CD14-positive monocyte (primary cell): Measurements from ENCODE around the gene OGN. TPM values are rescaled to one million over a fixed set of nuclear protein-coding genes. Genes with fewer than 3 reads are reported as not detected.

Experiments
- DNase-seq, 3 donors: peaks; one replicate each; pipeline ENCODE4 v3.0.0-alpha.2; 2011 to 2022
- H2AFZ ChIP-seq: 2 replicates; pipeline ENCODE4 v1.6.0; 2012; ENCODE audit warnings: mild to moderate bottlenecking, low read depth, low read length, inconsistent platforms; ENCODE audit not compliant: insufficient read depth, poor library complexity, severe bottlenecking
- H3K27ac ChIP-seq, 2 donors: 1 replicate in 1 of 2; 2 replicates in 1 of 2; pipeline ENCODE4 v1.5.1; 2012 to 2013; ENCODE audit warnings: low read length in 2 of 2, control low read depth in 1 of 2, inconsistent platforms in 1 of 2, low read depth in 1 of 2, mild to moderate bottlenecking in 1 of 2
- H3K27me3 ChIP-seq, 2 donors: one replicate each; pipeline versions ENCODE4 v1.6.0 to v1.6.1; 2011 to 2013; ENCODE audit warnings: low read length in 2 of 2; ENCODE audit not compliant: control insufficient read depth in 2 of 2, insufficient read depth in 2 of 2
- H3K36me3 ChIP-seq, 2 donors: replicated peaks in 1 of 2; 1 replicate in 1 of 2; 2 replicates in 1 of 2; pipeline versions ENCODE4 v1.5.1 to v1.6.1; 2012 to 2013; ENCODE audit warnings: low read length in 2 of 2, control low read depth in 1 of 2, inconsistent platforms in 1 of 2, mild to moderate bottlenecking in 1 of 2; ENCODE audit not compliant: insufficient read depth in 2 of 2, control insufficient read depth in 1 of 2
- H3K4me1 ChIP-seq, 2 donors: 1 replicate in 1 of 2; 2 replicates in 1 of 2; pipeline versions ENCODE4 v1.5.1 to v1.6.1; 2012 to 2013; ENCODE audit warnings: low read length in 2 of 2, control low read depth in 1 of 2, inconsistent platforms in 1 of 2, mild to moderate bottlenecking in 1 of 2, moderate library complexity in 1 of 2; ENCODE audit not compliant: insufficient read depth in 2 of 2, control insufficient read depth in 1 of 2
- H3K4me2 ChIP-seq: replicated peaks from 2 replicates; pipeline ENCODE3; 2012; ENCODE audit warnings: low read length, moderate library complexity, mild to moderate bottlenecking; ENCODE audit not compliant: poor library complexity, severe bottlenecking; ENCODE audit errors: extremely low read depth
- H3K4me3 ChIP-seq, 3 experiments: fragments of 200-600 bp in 1 of 3; sonication (generic) in 1 of 3; replicated peaks in 1 of 3; 1 replicate in 2 of 3; 2 replicates in 1 of 3; pipeline ENCODE4 v1.5.1; 2011 to 2013; ENCODE audit warnings: low read length in 3 of 3, mild to moderate bottlenecking in 3 of 3, control low read depth in 2 of 3, low read depth in 2 of 3, inconsistent platforms in 1 of 3, moderate library complexity in 1 of 3
- H3K79me2 ChIP-seq: 2 replicates; pipeline ENCODE4 v1.6.0; 2012; ENCODE audit warnings: mild to moderate bottlenecking, control low read depth, inconsistent platforms, low read length, moderate library complexity; ENCODE audit not compliant: insufficient read depth
- H3K9ac ChIP-seq: 2 replicates; pipeline ENCODE4 v1.6.0; 2017; ENCODE audit warnings: low read length, mild to moderate bottlenecking; ENCODE audit not compliant: insufficient read depth, poor library complexity, severe bottlenecking
- H3K9me3 ChIP-seq, 2 donors: replicated peaks in 1 of 2; 1 replicate in 1 of 2; 2 replicates in 1 of 2; pipeline versions ENCODE4 v1.5.1 to v1.6.1; 2012 to 2013; ENCODE audit warnings: low read length in 2 of 2, control low read depth in 1 of 2; ENCODE audit not compliant: control insufficient read depth in 1 of 2, insufficient read depth in 1 of 2
- H4K20me1 ChIP-seq: 2 replicates; pipeline ENCODE4 v1.6.0; 2012; ENCODE audit warnings: mild to moderate bottlenecking, low read length, control low read depth, moderate library complexity; ENCODE audit not compliant: insufficient read depth
- H3K27ac Mint-ChIP-seq, 7 donors: one replicate each; pipeline ENCODE4 v1.8.0; 2020; ENCODE audit warnings: mild to moderate bottlenecking in 7 of 7, mixed read lengths in 7 of 7, moderate library complexity in 6 of 7, inconsistent platforms in 2 of 7
- H3K27me3 Mint-ChIP-seq, 3 donors: one replicate each; pipeline ENCODE4 v1.8.0; 2021 to 2022; ENCODE audit warnings: low read depth in 3 of 3, mild to moderate bottlenecking in 3 of 3, mixed read lengths in 3 of 3, moderate library complexity in 3 of 3, inconsistent platforms in 1 of 3
- H3K36me3 Mint-ChIP-seq, 2 donors: one replicate each; pipeline ENCODE4 v1.8.0; 2020; ENCODE audit warnings: mixed read lengths in 2 of 2, inconsistent platforms in 1 of 2, mild to moderate bottlenecking in 1 of 2
- H3K4me1 Mint-ChIP-seq: one replicate; pipeline ENCODE4 v1.8.0; 2020; ENCODE audit warnings: mild to moderate bottlenecking, mixed read lengths
- H3K4me3 Mint-ChIP-seq, 2 donors: one replicate each; pipeline ENCODE4 v1.8.0; 2020; ENCODE audit warnings: mild to moderate bottlenecking in 2 of 2, mixed read lengths in 2 of 2, moderate library complexity in 1 of 2
- H3K9me3 Mint-ChIP-seq, 7 donors: one replicate each; pipeline ENCODE4 v1.8.0; 2020 to 2022; ENCODE audit warnings: mixed read lengths in 7 of 7, mild to moderate bottlenecking in 6 of 7, moderate library complexity in 6 of 7, inconsistent platforms in 2 of 7
- CTCF ChIP-seq: fragments of 200-600 bp; IDR thresholded peaks from one replicate; pipeline ENCODE4 v1.8.0; 2022; ENCODE audit warnings: antibody characterized with exemption, mild to moderate bottlenecking
- WGBS: methylation state at CpG from one replicate; pipeline ENCODE4 v1.1.5; 2013; ENCODE audit warnings: missing lambda C conversion rate; ENCODE audit not compliant: insufficient coverage; 5-methylcytosine and 5-hydroxymethylcytosine counted together
- intact Hi-C, 2 donors: fragments of 100-400 bp; cut with micrococcal nuclease; formaldehyde crosslinking; loops; one replicate each; pipeline versions ENCODE4 v1.15.0 to v1.15.1; 2023
- polyA plus RNA-seq, 3 donors: library from polyadenylated mRNA; depleted of rRNA in 1 of 3; unstranded in 2 of 3; stranded (reverse) in 1 of 3; fragments of 300-500 nt in 2 of 3; fragments of >200 nt in 1 of 3; fragmentation: Illumina TruSeq in 2 of 3; gene quantifications; 1 replicate in 2 of 3; 2 replicates in 1 of 3; pipeline ENCODE4 v1.2.3, GENCODE V29; 2012 to 2021

OGN gene
- polyA plus RNA-seq, 3 donors = not detected

- TF ChIP-seq CTCF = no peak
- peaks cover 13 to 14% of the 10 kb centered on the region in 2 donors for H3K4me1 ChIP-seq
- H3K27me3 ChIP-seq = no peaks in the 10 kb centered on the region
- peak overlapping the region; percentile 62 for H3K4me2 ChIP-seq
- no peaks in the 10 kb centered on the region for H3K36me3 Mint-ChIP-seq
- no peaks in the 10 kb centered on the region for H3K27me3 Mint-ChIP-seq
- H4K20me1 ChIP-seq = no peaks in the 10 kb centered on the region
- peak overlapping the region; percentile 7 for H3K9ac ChIP-seq
- H3K27ac Mint-ChIP-seq = peak overlapping the region in 5 of 7 donors; percentile 14 to 82 (median 66)
- peak overlapping the region; percentile 3 to 64 for H3K27ac ChIP-seq
- H3K36me3 ChIP-seq = no peaks in the 10 kb centered on the region
- no peaks in the 10 kb centered on the region for H3K9me3 Mint-ChIP-seq
- H3K4me3 ChIP-seq = peak overlapping the region in 2 of 3 experiments; percentile 36 to 49
- H3K79me2 ChIP-seq = no peaks in the 10 kb centered on the region
- peak; percentile 54 to 68 (median 60) for DNase-seq
- H3K4me3 Mint-ChIP-seq = peak overlapping the region in 1 of 2 donors; percentile 83
- H2AFZ ChIP-seq = peak overlapping the region; percentile 74
- peaks cover 22% of the 10 kb centered on the region for H3K4me1 Mint-ChIP-seq
- H3K9me3 ChIP-seq = no peaks in the 10 kb centered on the region
- intact Hi-C loops = no loop called here
- WGBS = 0% methylated on average over 2 of the region's 3 CpGs
Observed at GRCh38 chr9:92406477-92406876, 2.1 kb upstream of the OGN start.

- Histone ChIP-seq H3K9ac (no peak overlapping the region), H3K79me2 (no peaks in the 10 kb centered on the region), H4K20me1 (no peaks in the 10 kb centered on the region), H3K9me3 (no peaks in the 10 kb centered on the region), H3K27me3 (no peaks in the 10 kb centered on the region), H3K4me1 (peaks cover 13 to 14% of the 10 kb centered on the region in 2 donors), H3K36me3 (no peaks in the 10 kb centered on the region), H3K4me3 (no peak overlapping the region), H3K4me2 (no peak overlapping the region), H3K27ac (no peak overlapping the region), H2AFZ (peak overlapping the region; percentile 74)
- peak overlapping the region in 2 of 7 donors; percentile 22 to 75 for H3K27ac Mint-ChIP-seq
- 90% methylated on average over 4 of the region's 4 CpGs for WGBS
- no peaks in the 10 kb centered on the region for H3K9me3 Mint-ChIP-seq
- TF ChIP-seq CTCF = no peak
- H3K4me1 Mint-ChIP-seq = peaks cover 17% of the 10 kb centered on the region
- no peaks in the 10 kb centered on the region for H3K27me3 Mint-ChIP-seq
- no peak overlapping the region for H3K4me3 Mint-ChIP-seq
- no peaks in the 10 kb centered on the region for H3K36me3 Mint-ChIP-seq
- intact Hi-C loops = no loop called here
- no peak for DNase-seq
Observed at GRCh38 chr9:92405818-92406217, 1.4 kb upstream of the OGN start.
